Upper lobe of left lung (tissue), 4 donors: ENCODE data around the gene VWA5B1.

Experiments used
- EP300 ChIP-seq, 4 donors: sonication (generic); formaldehyde crosslinking; IDR thresholded peaks; one replicate each; pipeline ENCODE4 v1.5.1; 2017; ENCODE audit warnings: antibody characterized with exemption in 4 of 4, control low read depth in 2 of 4
- POLR2A ChIP-seq, 4 donors: fragments of 450-650 bp; IDR thresholded peaks; one replicate each; pipeline ENCODE4 v1.5.1; 2016 to 2017; ENCODE audit warnings: antibody characterized with exemption in 4 of 4, mild to moderate bottlenecking in 2 of 4
- POLR2AphosphoS5 ChIP-seq, 2 donors: sonication (generic); formaldehyde crosslinking; IDR thresholded peaks; one replicate each; pipeline ENCODE4 v1.5.1; 2017; ENCODE audit warnings: antibody characterized with exemption in 2 of 2
- TF ChIP-seq, protein P1 (sequence below), 6 experiments: fragments of 450-650 bp in 4 of 6; fragments of 200-600 bp in 2 of 6; sonication (generic) in 2 of 6; IDR thresholded peaks; one replicate each; pipeline ENCODE4 v1.5.1; 2016 to 2019; ENCODE audit warnings: antibody characterized with exemption in 6 of 6

DNA sequence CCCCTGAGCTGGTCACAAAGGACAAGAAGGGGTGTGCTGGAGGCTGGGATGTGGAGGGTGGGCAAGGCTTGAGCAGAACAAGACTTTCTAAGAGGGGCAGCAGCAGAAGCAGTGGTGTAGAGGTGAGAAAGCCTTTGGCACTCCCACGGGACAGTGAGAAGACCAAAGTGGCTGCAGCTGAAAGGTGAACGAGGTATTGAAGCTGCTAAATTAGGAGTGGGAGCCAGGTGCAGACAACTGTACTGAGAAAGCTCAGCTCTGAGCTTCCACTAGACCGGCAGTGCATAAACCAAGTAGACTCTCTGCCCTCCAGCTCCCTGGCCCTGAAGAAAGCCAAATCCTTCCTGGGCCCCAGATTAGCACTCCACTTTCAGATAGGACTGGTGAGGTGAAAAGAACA is 93.0 kb downstream of the VWA5B1 start:
- TF ChIP-seq, protein P1, sequence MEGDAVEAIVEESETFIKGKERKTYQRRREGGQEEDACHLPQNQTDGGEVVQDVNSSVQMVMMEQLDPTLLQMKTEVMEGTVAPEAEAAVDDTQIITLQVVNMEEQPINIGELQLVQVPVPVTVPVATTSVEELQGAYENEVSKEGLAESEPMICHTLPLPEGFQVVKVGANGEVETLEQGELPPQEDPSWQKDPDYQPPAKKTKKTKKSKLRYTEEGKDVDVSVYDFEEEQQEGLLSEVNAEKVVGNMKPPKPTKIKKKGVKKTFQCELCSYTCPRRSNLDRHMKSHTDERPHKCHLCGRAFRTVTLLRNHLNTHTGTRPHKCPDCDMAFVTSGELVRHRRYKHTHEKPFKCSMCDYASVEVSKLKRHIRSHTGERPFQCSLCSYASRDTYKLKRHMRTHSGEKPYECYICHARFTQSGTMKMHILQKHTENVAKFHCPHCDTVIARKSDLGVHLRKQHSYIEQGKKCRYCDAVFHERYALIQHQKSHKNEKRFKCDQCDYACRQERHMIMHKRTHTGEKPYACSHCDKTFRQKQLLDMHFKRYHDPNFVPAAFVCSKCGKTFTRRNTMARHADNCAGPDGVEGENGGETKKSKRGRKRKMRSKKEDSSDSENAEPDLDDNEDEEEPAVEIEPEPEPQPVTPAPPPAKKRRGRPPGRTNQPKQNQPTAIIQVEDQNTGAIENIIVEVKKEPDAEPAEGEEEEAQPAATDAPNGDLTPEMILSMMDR (IDR thresholded peaks at IDR 0.05), result no peak
- TF ChIP-seq EP300 (IDR thresholded peaks at IDR 0.05) (no peak), POLR2A (IDR thresholded peaks at IDR 0.05) (no peak), POLR2AphosphoS5 (IDR thresholded peaks at IDR 0.05) (no peak)
